OCI-LY7 (cell line): Measurements from ENCODE around the gene GBF1. TPM values are rescaled to one million over a fixed set of nuclear protein-coding genes. Genes with fewer than 3 reads are reported as not detected.
"Not testable (repeated sequence)": the region's sequence is repeated elsewhere in the genome, so short reads cannot be mapped to it uniquely, and the experiment has no call there.

Source experiments
- BruUV-seq: library from RNA; stranded (reverse); fragments of 400-500 nt; replicated peaks from 2 replicates; lab custom pipeline; 2021; lab: Mats Ljungman, UMichigan
- CTCF ChIA-PET: fragments of 300-600 bp; sonication (Branson Sonifier 250); formaldehyde crosslinking; loops from one replicate; lab custom pipeline; 2022; ENCODE audit warnings: antibody characterized with exemption; ENCODE audit not compliant: unreplicated experiment; lab: Charles Lee
- POLR2A ChIA-PET: fragments of 300-600 bp; sonication (Branson Sonifier 250); formaldehyde crosslinking; loops from one replicate; lab custom pipeline; 2022; ENCODE audit warnings: antibody characterized with exemption; lab: Charles Lee
- DNase-seq: peaks from one replicate; pipeline ENCODE4 v3.0.0-alpha.2; 2015; ENCODE audit warnings: low spot score
- H2AFZ ChIP-seq: fragments of 200-600 bp; sonication (generic), shearing (Covaris generic); 2 replicates; pipeline ENCODE4 v1.6.1; 2014; ENCODE audit warnings: mild to moderate bottlenecking, antibody characterized with exemption, low read length, moderate library complexity
- H3K27ac ChIP-seq: fragments of 200-600 bp; sonication (generic); 2 replicates; pipeline ENCODE4 v1.5.1; 2014; ENCODE audit warnings: mixed run types, low read depth, mild to moderate bottlenecking, moderate library complexity, low read length, inconsistent platforms; ENCODE audit not compliant: poor library complexity, severe bottlenecking
- H3K36me3 ChIP-seq: fragments of 200-600 bp; sonication (generic); 2 replicates; pipeline ENCODE4 v1.6.1; 2014; ENCODE audit warnings: mild to moderate bottlenecking, antibody characterized with exemption, low read length, moderate library complexity, mixed read lengths; ENCODE audit not compliant: insufficient read depth
- H3K4me1 ChIP-seq: fragments of 200-600 bp; sonication (generic); 2 replicates; pipeline ENCODE4 v1.5.1; 2014; ENCODE audit warnings: mild to moderate bottlenecking, low read length; ENCODE audit not compliant: insufficient read depth, poor library complexity, severe bottlenecking
- H3K4me2 ChIP-seq: fragments of 200-600 bp; sonication (generic); 2 replicates; pipeline ENCODE4 v1.6.1; 2014; ENCODE audit warnings: mild to moderate bottlenecking, low read length
- H3K4me3 ChIP-seq: fragments of 200-600 bp; sonication (generic); 2 replicates; pipeline ENCODE4 v1.5.1; 2014; ENCODE audit warnings: mild to moderate bottlenecking, low read depth, low read length; ENCODE audit not compliant: poor library complexity, severe bottlenecking
- H3K79me2 ChIP-seq: fragments of 200-600 bp; sonication (generic); 2 replicates; pipeline ENCODE4 v1.6.1; 2016; ENCODE audit warnings: low read depth, mild to moderate bottlenecking, low read length, moderate library complexity, mixed read lengths; ENCODE audit not compliant: insufficient read depth
- H3K9me2 ChIP-seq: fragments of 200-600 bp; sonication (generic); 2 replicates; pipeline ENCODE4 v1.6.1; 2016; ENCODE audit warnings: mild to moderate bottlenecking, low read length, mixed read lengths; ENCODE audit not compliant: insufficient read depth
- H3K9me3 ChIP-seq: fragments of 200-600 bp; sonication (generic); 2 replicates; pipeline ENCODE4 v1.6.1; 2014; ENCODE audit warnings: mild to moderate bottlenecking, mixed run types, low read length, mixed read lengths
- H4K20me1 ChIP-seq: fragments of 200-600 bp; sonication (generic); 2 replicates; pipeline ENCODE4 v1.6.1; 2014; ENCODE audit warnings: mild to moderate bottlenecking, antibody characterized with exemption, low read length, moderate library complexity, mixed read lengths; ENCODE audit not compliant: insufficient read depth
- CTCF ChIP-seq: fragments of 200-600 bp; sonication (generic); conservative IDR thresholded peaks from 2 replicates; pipeline ENCODE4 v1.5.1; 2014; ENCODE audit warnings: mild to moderate bottlenecking, antibody characterized with exemption, low read length, moderate library complexity, mixed read lengths
- EZH2phosphoT487 ChIP-seq: fragments of 200-600 bp; sonication (generic); IDR thresholded peaks from 2 replicates; pipeline ENCODE4 v1.6.1; 2018; ENCODE audit warnings: low read depth, borderline replicate concordance, mild to moderate bottlenecking, mixed run types, antibody characterized with exemption, low read length, moderate library complexity, mixed read lengths
- intact Hi-C: fragments of 100-400 bp; cut with micrococcal nuclease; formaldehyde crosslinking; loops from one replicate; pipeline ENCODE4 v1.10.0; 2022; ENCODE audit not compliant: unreplicated experiment
- total RNA-seq, 2 experiments: library from RNA; depleted of rRNA in 1 of 2; stranded (reverse); fragments of >200 nt in 1 of 2; shearing (Covaris generic) in 1 of 2; gene quantifications; 2 replicates each; pipeline ENCODE4 v1.2.3, GENCODE V29; 2014 to 2022

Gene GBF1
- total RNA-seq, 2 experiments from 2014 or later, result 17.8 to 33.4 TPM

GRCh38 chr10:102306710-102307109 lies 61.4 kb downstream of the GBF1 start:
- Histone ChIP-seq H3K9me3 (no peaks in the 10 kb centered on the region), H2AFZ (no peak overlapping the region), H4K20me1 (no peaks in the 10 kb centered on the region), H3K4me3 (no peak overlapping the region), H3K4me2 (no peak overlapping the region), H3K9me2 (no peaks in the 10 kb centered on the region), H3K79me2 (no peaks in the 10 kb centered on the region), H3K36me3 (no peaks in the 10 kb centered on the region), H3K4me1 (no peaks in the 10 kb centered on the region), H3K27ac (no peak overlapping the region)
- CTCF ChIA-PET, result no interaction called here
- intact Hi-C loops, result no loop called here
- TF ChIP-seq EZH2phosphoT487, result no peak
- no peak for TF ChIP-seq CTCF
- DNase-seq, result no peak
- no TSS peak for BruUV-seq
- POLR2A ChIA-PET, result interaction anchor here (0.5 to 1.0 kb wide), 4 partner anchors 13 to 356 kb away, joined by 3 to 9 read pairs (median 4); no protein-coding TSS in a partner anchor

- H3K9me2 ChIP-seq, intact Hi-C loops, H2AFZ ChIP-seq, H3K36me3 ChIP-seq, CTCF ChIA-PET, DNase-seq, H3K9me3 ChIP-seq, H3K4me3 ChIP-seq, H3K4me1 ChIP-seq, H4K20me1 ChIP-seq, BruUV-seq, H3K27ac ChIP-seq, H3K4me2 ChIP-seq, H3K79me2 ChIP-seq: not testable (repeated sequence)
- POLR2A ChIA-PET, result interaction anchor here (0.6 to 1.6 kb wide), 2 partner anchors 10 to 31 kb away, joined by 3 read pairs; no protein-coding TSS in a partner anchor
Measured at GRCh38 chr10:102308318-102308717, 63.0 kb downstream of the GBF1 start.

- no peak overlapping the region for H3K4me2 ChIP-seq
- H4K20me1 ChIP-seq, result no peaks in the 10 kb centered on the region
- H2AFZ ChIP-seq, result no peak overlapping the region
- H3K9me2 ChIP-seq, result no peaks in the 10 kb centered on the region
- intact Hi-C loops, result no loop called here
- no peaks in the 10 kb centered on the region for H3K9me3 ChIP-seq
- no peak overlapping the region for H3K4me3 ChIP-seq
- no peaks in the 10 kb centered on the region for H3K79me2 ChIP-seq
- DNase-seq, result no peak
- no peak for TF ChIP-seq CTCF
- TF ChIP-seq EZH2phosphoT487, result no peak
- ChIA-PET CTCF (no interaction called here), POLR2A (interaction anchor here (0.6 to 1.6 kb wide), 6 partner anchors 8 to 874 kb away, joined by 3 to 4 read pairs (median 3); no protein-coding TSS in a partner anchor)
- no peaks in the 10 kb centered on the region for H3K4me1 ChIP-seq
- H3K27ac ChIP-seq, result no peak overlapping the region
- no TSS peak for BruUV-seq
- H3K36me3 ChIP-seq, result no peaks in the 10 kb centered on the region
Measured at GRCh38 chr10:102309236-102309635, 63.9 kb downstream of the GBF1 start.
